Small intestine (tissue), 7 donors: ENCODE data around the gene FMN2. TPM values are rescaled to one million over a fixed set of nuclear protein-coding genes. Genes with fewer than 3 reads are reported as not detected.
A peak's percentile ranks its signal among the peaks of the same experiment; 100 is the strongest.

Source experiments
- DNase-seq, 2 donors: peaks; one replicate each; pipeline versions ENCODE4 v3.0.0 to v3.0.0-alpha.2; 2013
- FAIRE-seq: peaks from 2 replicates; lab custom pipeline; 2012; peaks lifted over from hg19 to GRCh38; lab: Jason Lieb, UNC
- H3K27ac ChIP-seq, 3 donors: one replicate each; pipeline ENCODE4 v1.5.1; 2013; ENCODE audit warnings: low read length in 2 of 3, mild to moderate bottlenecking in 2 of 3, control low read depth in 1 of 3, inconsistent platforms in 1 of 3, low read depth in 1 of 3, moderate library complexity in 1 of 3
- H3K27me3 ChIP-seq, 3 donors: one replicate each; pipeline ENCODE4 v1.6.1; 2013; ENCODE audit warnings: low read length in 3 of 3, inconsistent platforms in 1 of 3; ENCODE audit not compliant: control insufficient read depth in 3 of 3, insufficient read depth in 3 of 3
- H3K36me3 ChIP-seq, 3 donors: one replicate each; pipeline ENCODE4 v1.6.1; 2013; ENCODE audit warnings: low read length in 3 of 3, inconsistent platforms in 1 of 3, low read depth in 1 of 3, mild to moderate bottlenecking in 1 of 3, moderate library complexity in 1 of 3; ENCODE audit not compliant: control insufficient read depth in 3 of 3, insufficient read depth in 2 of 3
- H3K4me1 ChIP-seq, 3 donors: one replicate each; pipeline ENCODE4 v1.6.1; 2013; ENCODE audit warnings: low read length in 2 of 3, inconsistent platforms in 1 of 3, low read depth in 1 of 3, mild to moderate bottlenecking in 1 of 3, moderate library complexity in 1 of 3; ENCODE audit not compliant: control insufficient read depth in 3 of 3, insufficient read depth in 2 of 3
- H3K4me3 ChIP-seq, 3 donors: one replicate each; pipeline ENCODE4 v1.5.1; 2013; ENCODE audit warnings: low read length in 3 of 3, control low read depth in 1 of 3, inconsistent platforms in 1 of 3, low read depth in 1 of 3, mild to moderate bottlenecking in 1 of 3, moderate library complexity in 1 of 3
- H3K9me3 ChIP-seq, 2 donors: one replicate each; pipeline ENCODE4 v1.6.1; 2013; ENCODE audit warnings: low read depth in 1 of 2, low read length in 1 of 2; ENCODE audit not compliant: control insufficient read depth in 2 of 2, insufficient read depth in 1 of 2
- WGBS, 3 donors: extraction: QIAGEN DNeasy Blood & Tissue Kit; methylation state at CpG; one replicate each; pipeline ENCODE4 v1.1.7; 2013; 5-methylcytosine and 5-hydroxymethylcytosine counted together
- polyA plus RNA-seq, 4 donors: library from polyadenylated mRNA; stranded (reverse) in 3 of 4; unstranded in 1 of 4; fragments of 200-250 nt in 3 of 4; fragments of 120-200 nt in 1 of 4; gene quantifications; one replicate each; pipeline versions ENCODE4 v1.2.1 to v1.2.3, GENCODE V29; 2013
- donor health status: healthy with polysubstance abuse.
- donor health status: control.
- donor health status: control.
- donor health status: Bipolar disorder and iron deficiency.
- donor health status: healthy.

Gene FMN2
- polyA plus RNA-seq, 4 donors: 0.59 to 0.70 TPM; not detected in 2

- no peaks in the 10 kb centered on the region for H3K36me3 ChIP-seq
- FAIRE-seq: no peak
- no peak overlapping the region for H3K4me3 ChIP-seq
- H3K9me3 ChIP-seq: no peaks in the 10 kb centered on the region
- peak in 1 of 2 donors; percentile 24 for DNase-seq
- H3K4me1 ChIP-seq: no peaks in the 10 kb centered on the region
- WGBS, 3 donors: 16 to 52% (median 19%) methylated on average over 6 of the region's 6 CpGs
- H3K27ac ChIP-seq: no peak overlapping the region
- H3K27me3 ChIP-seq: no peaks in the 10 kb centered on the region
Observed at GRCh38 chr1:240522122-240522822, 430.6 kb downstream of the FMN2 start.

DNA sequence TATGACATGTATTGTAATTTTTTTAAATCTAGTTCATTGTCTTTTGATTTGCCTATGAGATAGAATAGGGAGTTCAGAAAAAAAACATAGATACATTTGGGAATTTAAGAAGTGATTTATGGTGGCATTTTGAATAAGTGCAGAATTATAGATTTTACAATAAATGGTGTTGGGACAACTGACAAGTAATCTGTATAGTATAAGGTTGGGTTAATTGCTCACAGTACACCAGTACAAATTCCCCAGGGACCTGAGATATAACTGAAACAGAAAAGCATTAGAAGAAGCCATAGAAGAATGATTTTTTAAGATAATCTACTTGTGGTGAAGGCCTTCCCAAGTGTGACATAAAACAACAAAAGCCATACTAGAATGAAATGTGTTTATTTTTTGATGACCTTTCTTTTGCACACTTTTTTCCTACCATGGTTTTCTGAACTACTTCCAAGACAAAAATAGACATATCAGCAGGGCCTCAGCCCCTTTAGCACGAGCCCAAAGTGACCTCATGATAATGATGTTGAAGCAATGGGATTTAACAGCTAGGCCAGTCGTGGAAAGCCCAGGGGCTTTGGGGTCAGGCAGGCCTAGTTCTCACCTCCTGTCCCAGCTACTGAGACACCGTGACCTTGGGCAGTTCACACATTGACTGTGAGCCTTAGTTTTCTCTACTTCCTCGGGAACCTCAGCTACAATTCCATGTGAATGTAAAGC is 432.8 kb downstream of the FMN2 start:
- 54 to 67% (median 65%) methylated on average over 4 of the region's 4 CpGs for WGBS, 3 donors
- FAIRE-seq: no peak
- Histone ChIP-seq H3K36me3 (no peaks in the 10 kb centered on the region), H3K4me3 (no peak overlapping the region), H3K27ac (no peak overlapping the region), H3K9me3 (no peaks in the 10 kb centered on the region), H3K27me3 (no peaks in the 10 kb centered on the region), H3K4me1 (no peaks in the 10 kb centered on the region)
- no peak for DNase-seq
